ENCODE measurements around the gene OR2F1.

DNA sequence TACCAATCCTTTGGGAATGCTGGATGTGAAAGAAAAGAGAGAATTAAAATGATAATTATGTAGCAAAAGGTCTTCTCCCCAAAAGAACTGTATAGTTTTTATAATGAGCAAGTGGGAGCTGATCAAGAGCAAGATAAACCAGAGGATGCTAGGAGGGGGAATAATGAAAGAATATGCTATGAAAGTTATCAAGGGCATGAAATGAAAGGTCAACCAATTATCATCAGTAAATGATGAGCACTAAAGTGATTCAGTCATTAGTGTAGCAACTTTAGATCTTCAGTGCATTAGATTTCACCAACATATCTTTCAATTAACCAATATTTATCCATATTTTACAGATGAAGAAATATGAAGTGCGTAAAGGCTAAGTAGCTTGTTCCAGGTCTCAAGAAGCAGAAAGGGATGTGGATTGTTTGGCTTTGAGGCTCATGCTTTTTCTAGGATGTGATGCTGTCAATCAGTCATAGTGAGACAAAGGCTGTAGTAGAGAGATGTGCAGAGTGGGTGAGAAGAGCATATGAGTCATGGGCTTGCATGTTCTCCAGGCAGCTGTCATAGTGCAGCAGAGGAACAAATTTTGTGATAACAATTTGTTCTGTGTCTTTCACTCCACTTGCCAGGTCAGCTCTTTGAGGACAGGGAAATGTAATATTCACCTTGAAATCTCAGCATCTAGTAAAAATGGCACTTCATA lies 25.3 kb upstream of the OR2F1 start:
- TF ChIP-seq CTCF (IDR thresholded peaks at IDR 0.05) (no peak), POLR2AphosphoS5 (IDR thresholded peaks at IDR 0.05) (no peak), POLR2A (IDR thresholded peaks at IDR 0.05) (no peak), EP300 (IDR thresholded peaks at IDR 0.05) (no peak)
